K562 (cell line): ENCODE measurements around the gene JKAMP. TPM values are rescaled to one million over a fixed set of nuclear protein-coding genes. Genes with fewer than 3 reads are reported as not detected.

Experiments used
- ATAC-seq: fragments of 200-7000 bp; cut with Tn5 transposase; 3 replicates; pipeline ENCODE4 v1.9.1; 2020; ENCODE audit warnings: moderate library complexity
- BruUV-seq: library from RNA; stranded (reverse); fragments of 400-500 nt; replicated peaks from 2 replicates; lab custom pipeline; 2021; lab: Mats Ljungman, UMichigan
- CTCF ChIA-PET: fragments of 300-600 bp; formaldehyde crosslinking; extraction: SDS; loops from one replicate; lab custom pipeline; 2021; ENCODE audit warnings: low intra/inter-chr PET ratio; lab: Yijun Ruan, JAX
- POLR2A ChIA-PET: fragments of 300-600, 350-650 bp; sonication (Branson Sonifier 250); formaldehyde crosslinking; extraction: SDS; loops from one replicate; lab custom pipeline; 2021; ENCODE audit warnings: antibody characterized with exemption, inconsistent platforms; lab: Yijun Ruan, JAX
- DNase-seq, 4 experiments: peaks; one replicate each; pipeline versions ENCODE4 v3.0.0 to v3.0.0-alpha.2; 2011 to 2018; ENCODE audit warnings: low spot score in 3 of 4, mixed read lengths in 3 of 4; ENCODE audit errors: extremely low read depth in 1 of 4
- FAIRE-seq: peaks from 2 replicates; lab custom pipeline; 2011; peaks lifted over from hg19 to GRCh38; lab: Jason Lieb, UNC
- H2AFZ ChIP-seq: 2 replicates; pipeline ENCODE4 v1.6.0; 2011; ENCODE audit warnings: low read depth, low read length, control low read depth, inconsistent platforms
- H3K27ac ChIP-seq: fragments of 200-600 bp; 3 replicates; pipeline ENCODE4 v1.8.0; 2011; ENCODE audit warnings: low read depth, mild to moderate bottlenecking, control low read depth, inconsistent platforms, low read length, moderate library complexity, mixed read lengths; ENCODE audit errors: extremely low read depth
- H3K27me3 ChIP-seq, 2 experiments: fragments of 300-600 bp in 1 of 2; 2 replicates in 1 of 2; 3 replicates in 1 of 2; pipeline versions ENCODE4 v1.6.0 to v1.8.0; 2011; ENCODE audit warnings: inconsistent platforms in 2 of 2, low read length in 2 of 2, mild to moderate bottlenecking in 1 of 2, mixed read lengths in 1 of 2, moderate library complexity in 1 of 2; ENCODE audit not compliant: control insufficient read depth in 2 of 2, insufficient read depth in 2 of 2
- H3K36me3 ChIP-seq: fragments of 300-600 bp; 3 replicates; pipeline ENCODE4 v1.8.0; 2011; ENCODE audit warnings: mild to moderate bottlenecking, low read length, inconsistent platforms; ENCODE audit not compliant: control insufficient read depth, insufficient read depth
- H3K4me1 ChIP-seq, 2 experiments: fragments of 200-600 bp in 1 of 2; replicated peaks in 1 of 2; 2 replicates in 1 of 2; 3 replicates in 1 of 2; pipeline versions ENCODE4 v1.5.1 to v1.8.0; 2011; ENCODE audit warnings: inconsistent platforms in 2 of 2, low read length in 2 of 2, mild to moderate bottlenecking in 1 of 2, mixed read lengths in 1 of 2, moderate library complexity in 1 of 2; ENCODE audit not compliant: control insufficient read depth in 2 of 2, insufficient read depth in 2 of 2
- H3K4me2 ChIP-seq: 2 replicates; pipeline ENCODE4 v1.6.1; 2011; ENCODE audit warnings: low read length, control low read depth, inconsistent platforms, mixed read lengths; ENCODE audit not compliant: insufficient read depth
- H3K4me3 ChIP-seq: fragments of 200-600 bp; sonication (generic), shearing (Covaris generic); 2 replicates; pipeline ENCODE4 v1.5.1; 2016; ENCODE audit warnings: control low read depth, inconsistent platforms
- H3K79me2 ChIP-seq: fragments of 200-600 bp; 3 replicates; pipeline ENCODE4 v1.8.0; 2011; ENCODE audit warnings: low read length, inconsistent platforms; ENCODE audit not compliant: control insufficient read depth, insufficient read depth
- H3K9ac ChIP-seq, 2 experiments: 2 replicates each; pipeline versions ENCODE4 v1.6.0 to v1.6.1; 2011; ENCODE audit warnings: low read depth in 2 of 2, low read length in 2 of 2, control low read depth in 1 of 2, inconsistent platforms in 1 of 2, mild to moderate bottlenecking in 1 of 2, mixed read lengths in 1 of 2; ENCODE audit not compliant: insufficient read depth in 1 of 2
- H3K9me1 ChIP-seq: one replicate; pipeline ENCODE4 v1.6.0; 2011; ENCODE audit warnings: inconsistent platforms, mild to moderate bottlenecking, low read length, moderate library complexity; ENCODE audit not compliant: control insufficient read depth, insufficient read depth
- H3K9me3 ChIP-seq: replicated peaks from 2 replicates; pipeline ENCODE4 v1.5.1; 2011; ENCODE audit warnings: low read depth, low read length, inconsistent platforms; ENCODE audit not compliant: control insufficient read depth, insufficient read depth
- H4K20me1 ChIP-seq: replicated peaks from 2 replicates; pipeline ENCODE4 v1.6.1; 2011; ENCODE audit warnings: low read length, inconsistent platforms, mixed read lengths; ENCODE audit not compliant: control insufficient read depth, insufficient read depth
- BMI1 ChIP-seq: fragments of 150-350 bp; IDR thresholded peaks from 2 replicates; pipeline ENCODE4 v1.6.1; 2014; ENCODE audit warnings: low read length
- BRD9 ChIP-seq: fragments of 450-650 bp; IDR thresholded peaks from 2 replicates; pipeline ENCODE4 v1.6.1; 2018; ENCODE audit warnings: low read depth; ENCODE audit not compliant: partially characterized antibody
- E2F5 ChIP-seq: sonication (generic); formaldehyde crosslinking; IDR thresholded peaks from 2 replicates; pipeline ENCODE4 v1.8.0; 2022; ENCODE audit warnings: mild to moderate bottlenecking, missing genetic modification reagents
- KLF13 ChIP-seq: fragments of 450-650 bp; IDR thresholded peaks from 2 replicates; pipeline ENCODE4 v1.6.1; 2016; ENCODE audit warnings: missing genetic modification characterization, low read depth, mild to moderate bottlenecking, missing compliant biosample characterization, moderate library complexity, borderline replicate concordance
- MCM2 ChIP-seq: fragments of 450-650 bp; IDR thresholded peaks from 2 replicates; pipeline ENCODE4 v1.6.1; 2017; ENCODE audit warnings: low read depth, mild to moderate bottlenecking
- MCM3 ChIP-seq: fragments of 450-650 bp; IDR thresholded peaks from 2 replicates; pipeline ENCODE4 v1.6.1; 2016
- MGA ChIP-seq: fragments of 450-650 bp; IDR thresholded peaks from 2 replicates; pipeline ENCODE4 v1.6.1; 2016; ENCODE audit warnings: mild to moderate bottlenecking, moderate library complexity
- MTA1 ChIP-seq: fragments of 450-650 bp; IDR thresholded peaks from 2 replicates; pipeline ENCODE4 v1.6.1; 2017; ENCODE audit warnings: borderline replicate concordance
- PTRF ChIP-seq: fragments of 450-650 bp; IDR thresholded peaks from 2 replicates; pipeline ENCODE4 v1.6.1; 2016; ENCODE audit warnings: mild to moderate bottlenecking, missing genetic modification characterization, missing compliant biosample characterization
- RFX1 ChIP-seq: fragments of 450-650 bp; IDR thresholded peaks from 2 replicates; pipeline ENCODE4 v1.6.1; 2016; ENCODE audit warnings: mild to moderate bottlenecking, moderate library complexity
- STAT5B ChIP-seq: fragments of 250-450 bp; sonication (Bioruptor Pico); IDR thresholded peaks from 2 replicates; pipeline ENCODE4 v1.8.0; 2021; ENCODE audit warnings: mild to moderate bottlenecking, inconsistent platforms
- ZNF239 ChIP-seq: fragments of 250-450 bp; sonication (Bioruptor Pico); IDR thresholded peaks from 2 replicates; pipeline ENCODE4 v1.4.0; 2020; ENCODE audit warnings: mild to moderate bottlenecking
- ZNF644 ChIP-seq: fragments of 200-800 bp; sonication (Bioruptor generic); IDR thresholded peaks from 2 replicates; pipeline ENCODE4 v1.6.1; 2016; ENCODE audit warnings: low read depth, missing genetic modification characterization, missing compliant biosample characterization
- WGBS: fragments of 100-300 bp; shearing (Covaris generic); methylation state at CpG from one replicate; pipeline ENCODE4 v1.1.6; 2016; ENCODE audit warnings: low coverage, mixed read lengths; ENCODE audit not compliant: insufficient coverage; ENCODE audit errors: missing lambda C conversion rate; 5-methylcytosine and 5-hydroxymethylcytosine counted together
- in situ Hi-C: fragments of 300-500 bp; cut with MboI; formaldehyde crosslinking; loops from 4 replicates; pipeline ENCODE4 v1.15.0; 2018; ENCODE audit warnings: inconsistent platforms, mixed read lengths
- intact Hi-C: fragments of 100-400 bp; cut with micrococcal nuclease; formaldehyde crosslinking; loops from 2 replicates; pipeline ENCODE4 v1.14.2; 2022
- polyA plus RNA-seq, 8 experiments: library from polyadenylated mRNA; depleted of rRNA in 4 of 8; stranded (reverse) in 5 of 8; unstranded in 3 of 8; fragments of >200 nt; fragmentation: Nextera tagmentation in 2 of 8; fragmentation: Illumina TruSeq in 1 of 8; extraction: Ambion mirVana in 2 of 8; extraction: Trizol in 1 of 8; gene quantifications; 2 replicates each; pipeline versions ENCODE4 v1.2.1 to v1.2.3, GENCODE V29; 2011 to 2014; ENCODE audit warnings: inconsistent platforms in 1 of 8, missing spikeins in 1 of 8
- total RNA-seq, 7 experiments: library from RNA; depleted of rRNA in 6 of 7; stranded (reverse); fragments of >200 nt in 6 of 7; fragmentation: Illumina TruSeq in 2 of 7; extraction: Trizol in 2 of 7; gene quantifications; 2 replicates each; pipeline versions ENCODE4 v1.2.1 to v1.2.3, GENCODE V29; 2011 to 2021; ENCODE audit warnings: low replicate concordance in 1 of 7

Gene JKAMP
- total and polyA plus RNA-seq, 9 of the 15 experiments (the other 6 are each of a cell fraction or from before 2014, with no cell fraction given), result 19.3 to 119 (median 33.8) TPM

GRCh38 chr14:59520224-59520623 lies 35.9 kb downstream of the JKAMP start:
- H3K4me3 ChIP-seq, result no peak overlapping the region
- ChIA-PET POLR2A (no interaction called here), CTCF (no interaction called here)
- ATAC-seq (no peak), FAIRE-seq (no peak), DNase-seq (no peak)
- H3K79me2 ChIP-seq, result no peaks in the 10 kb centered on the region
- no peaks in the 10 kb centered on the region for H3K9me3 ChIP-seq
- in situ Hi-C loops (no loop called here), intact Hi-C loops (no loop called here)
- no peak overlapping the region for H3K9ac ChIP-seq
- no peaks in the 10 kb centered on the region for H3K36me3 ChIP-seq
- no peak overlapping the region for H3K27ac ChIP-seq
- no peaks in the 10 kb centered on the region for H3K4me1 ChIP-seq
- no peak overlapping the region for H2AFZ ChIP-seq
- 0% methylated on average over 2 of the region's 3 CpGs for WGBS
- H3K27me3 ChIP-seq, result no peaks in the 10 kb centered on the region
- H3K9me1 ChIP-seq, result no peaks in the 10 kb centered on the region
- no TSS peak for BruUV-seq
- H3K4me2 ChIP-seq, result no peak overlapping the region
- no peaks in the 10 kb centered on the region for H4K20me1 ChIP-seq
- no peak for TF ChIP-seq MCM3
- TF ChIP-seq STAT5B (CRISPR knock-in tag), result no peak
- TF ChIP-seq MCM2, result no peak
- no peak for TF ChIP-seq BRD9
- no peak for TF ChIP-seq ZNF239
- TF ChIP-seq MGA, result no peak
- TF ChIP-seq RFX1, result no peak
- no peak for TF ChIP-seq PTRF
- TF ChIP-seq KLF13, result no peak
- no peak for TF ChIP-seq BMI1
- no peak for TF ChIP-seq MTA1
- no peak for TF ChIP-seq E2F5
- no peak for TF ChIP-seq ZNF644 (tag)
